Suprapubic skin (tissue), 4 donors: ENCODE results near the gene TBC1D24. TPM values are rescaled to one million over a fixed set of nuclear protein-coding genes. Genes with fewer than 3 reads are reported as not detected.

ENCODE experiments used
- DNase-seq, 2 donors: peaks; one replicate each; pipeline ENCODE4 v3.0.0-alpha.2; 2019; ENCODE audit warnings: low spot score in 2 of 2
- H3K27ac ChIP-seq: fragments of 200-600 bp; sonication (generic); one replicate; pipeline ENCODE4 v1.5.1; 2019
- H3K27me3 ChIP-seq: fragments of 200-600 bp; sonication (generic); one replicate; pipeline ENCODE4 v1.5.1; 2019
- H3K36me3 ChIP-seq: fragments of 200-600 bp; sonication (generic); one replicate; pipeline ENCODE4 v1.5.1; 2019
- H3K4me1 ChIP-seq: fragments of 200-600 bp; sonication (generic); one replicate; pipeline ENCODE4 v1.5.1; 2019
- H3K4me3 ChIP-seq: fragments of 200-600 bp; sonication (generic); one replicate; pipeline ENCODE4 v1.5.1; 2019; ENCODE audit warnings: mild to moderate bottlenecking
- H3K9me3 ChIP-seq: fragments of 200-600 bp; sonication (generic); one replicate; pipeline ENCODE4 v1.5.1; 2019
- CTCF ChIP-seq, 2 donors: fragments of 200-600 bp in 1 of 2; fragments of 450-650 bp in 1 of 2; sonication (generic) in 1 of 2; IDR thresholded peaks; one replicate each; pipeline ENCODE4 v1.5.1; 2016 to 2019; ENCODE audit warnings: antibody characterized with exemption in 2 of 2, mild to moderate bottlenecking in 1 of 2, moderate library complexity in 1 of 2
- EP300 ChIP-seq: sonication (generic); formaldehyde crosslinking; IDR thresholded peaks from one replicate; pipeline ENCODE4 v1.6.1; 2017; ENCODE audit warnings: antibody characterized with exemption
- POLR2A ChIP-seq, 2 donors: fragments of 450-650 bp; IDR thresholded peaks; one replicate each; pipeline ENCODE4 v1.6.1; 2017; ENCODE audit warnings: antibody characterized with exemption in 2 of 2, mild to moderate bottlenecking in 2 of 2, moderate library complexity in 2 of 2
- POLR2AphosphoS5 ChIP-seq, 3 donors: sonication (generic); formaldehyde crosslinking; IDR thresholded peaks; one replicate each; pipeline ENCODE4 v1.6.1; 2017; ENCODE audit warnings: antibody characterized with exemption in 3 of 3
- WGBS: methylation state at CpG from one replicate; pipeline ENCODE4 v1.1.5; 2018; 5-methylcytosine and 5-hydroxymethylcytosine counted together
- total RNA-seq, 4 donors: library from RNA; depleted of rRNA; stranded (reverse); fragments of >200 nt; gene quantifications; one replicate each; pipeline ENCODE4 v1.1.0, GENCODE V29; 2016

TBC1D24 gene
- total RNA-seq, 4 donors from 2014 or later: 10.8 to 23.6 (median 16.5) TPM

- Histone ChIP-seq H3K27me3 (no peaks in the 10 kb centered on the region), H3K27ac (peak overlapping the region; percentile 88), H3K4me1 (peaks cover 74% of the 10 kb centered on the region), H3K36me3 (peaks cover 7% of the 10 kb centered on the region), H3K9me3 (no peaks in the 10 kb centered on the region), H3K4me3 (no peak overlapping the region)
- WGBS: 76% methylated on average over 18 of the region's 26 CpGs
- DNase-seq: no peak
- TF ChIP-seq CTCF (IDR thresholded peaks at IDR 0.05) (no peak), POLR2A (IDR thresholded peaks at IDR 0.05) (no peak), POLR2AphosphoS5 (IDR thresholded peaks at IDR 0.05) (no peak), EP300 (no peak)
Observed at GRCh38 chr16:2497695-2498484, 23.0 kb downstream of the TBC1D24 start.

- Histone ChIP-seq H3K27me3 (no peaks in the 10 kb centered on the region), H3K4me1 (peaks cover 75% of the 10 kb centered on the region), H3K36me3 (peaks cover 7% of the 10 kb centered on the region), H3K4me3 (no peak overlapping the region), H3K9me3 (no peaks in the 10 kb centered on the region), H3K27ac (peak overlapping the region; percentile 88)
- 41% methylated on average over 6 of the region's 15 CpGs for WGBS
- TF ChIP-seq POLR2AphosphoS5 (IDR thresholded peaks at IDR 0.05) (peak in 2 of 3 donors; percentile 82 to 88), CTCF (IDR thresholded peaks at IDR 0.05) (no peak)
- DNase-seq: peak in 1 of 2 donors; percentile 88
Observed at GRCh38 chr16:2498531-2499253, 23.8 kb downstream of the TBC1D24 start.

GRCh38 chr16:2499454-2499853, 24.5 kb downstream of the TBC1D24 start:
- DNase-seq: no peak
- H3K9me3 ChIP-seq: no peaks in the 10 kb centered on the region
- H3K4me3 ChIP-seq: no peak overlapping the region
- peak overlapping the region; percentile 88 for H3K27ac ChIP-seq
- 68% methylated on average over 3 of the region's 6 CpGs for WGBS
- TF ChIP-seq EP300 (no peak), POLR2AphosphoS5 (IDR thresholded peaks at IDR 0.05) (no peak), CTCF (IDR thresholded peaks at IDR 0.05) (no peak), POLR2A (IDR thresholded peaks at IDR 0.05) (no peak)
- H3K36me3 ChIP-seq: peaks cover 7% of the 10 kb centered on the region
- peaks cover 75% of the 10 kb centered on the region for H3K4me1 ChIP-seq
- no peaks in the 10 kb centered on the region for H3K27me3 ChIP-seq

- 82% methylated on average over 12 of the region's 29 CpGs for WGBS
- H3K4me1 ChIP-seq: peaks cover 75% of the 10 kb centered on the region
- H3K27ac ChIP-seq: peak overlapping the region; percentile 88
- no peak overlapping the region for H3K4me3 ChIP-seq
- H3K27me3 ChIP-seq: no peaks in the 10 kb centered on the region
- TF ChIP-seq POLR2A (IDR thresholded peaks at IDR 0.05): no peak
- TF ChIP-seq CTCF (IDR thresholded peaks at IDR 0.05): no peak
- no peak for TF ChIP-seq POLR2AphosphoS5 (IDR thresholded peaks at IDR 0.05)
- TF ChIP-seq EP300: no peak
- DNase-seq: no peak
- peaks cover 7% of the 10 kb centered on the region for H3K36me3 ChIP-seq
- H3K9me3 ChIP-seq: no peaks in the 10 kb centered on the region
Observed at GRCh38 chr16:2499890-2500429, 25.0 kb downstream of the TBC1D24 start.

- no peak for TF ChIP-seq CTCF (IDR thresholded peaks at IDR 0.05)
- H3K36me3 ChIP-seq: peaks cover 7% of the 10 kb centered on the region
- H3K4me1 ChIP-seq: peaks cover 75% of the 10 kb centered on the region
- H3K27me3 ChIP-seq: no peaks in the 10 kb centered on the region
- H3K9me3 ChIP-seq: no peaks in the 10 kb centered on the region
- H3K27ac ChIP-seq: no peak overlapping the region
- no peak overlapping the region for H3K4me3 ChIP-seq
- DNase-seq: no peak
- WGBS: 93% methylated on average over 10 of the region's 20 CpGs
Observed at GRCh38 chr16:2500430-2500917, 25.5 kb downstream of the TBC1D24 start.
